Activated T-cell treated with anti-CD3 and anti-CD28 coated beads, Interleukin-2, amount 50 U/mL, for 4 hours (primary cell): Measurements from ENCODE around the gene PCDHGA1. TPM values are rescaled to one million over a fixed set of nuclear protein-coding genes. Genes with fewer than 3 reads are reported as not detected.
"Not testable (repeated sequence)": the region's sequence is repeated elsewhere in the genome, so short reads cannot be mapped to it uniquely, and the experiment has no call there.

Source experiments
- ATAC-seq, 2 donors: fragments of 200-7000 bp; cut with Tn5 transposase; one replicate each; pipeline ENCODE4 v1.10.0; 2021
- DNase-seq: peaks from one replicate; pipeline ENCODE4 v3.0.0-alpha.2; 2020
- H3K27me3 Mint-ChIP-seq: one replicate; pipeline ENCODE4 v1.8.0; 2021; ENCODE audit warnings: low read depth, mixed read lengths
- H3K36me3 Mint-ChIP-seq: one replicate; pipeline ENCODE4 v1.8.0; 2022; ENCODE audit warnings: mixed read lengths; ENCODE audit not compliant: insufficient read depth
- H3K4me1 Mint-ChIP-seq: one replicate; pipeline ENCODE4 v1.8.0; 2021; ENCODE audit warnings: low read depth, mixed read lengths
- H3K4me3 Mint-ChIP-seq: one replicate; pipeline ENCODE4 v1.8.0; 2021; ENCODE audit warnings: mild to moderate bottlenecking, moderate library complexity, mixed read lengths
- H3K9me3 Mint-ChIP-seq: one replicate; pipeline ENCODE4 v1.8.0; 2021; ENCODE audit warnings: mixed read lengths
- total RNA-seq, 3 donors: library from RNA; stranded (reverse); gene quantifications; one replicate each; pipeline ENCODE4 v1.2.1, GENCODE V29; 2021

Gene PCDHGA1
- total RNA-seq, 3 donors from 2014 or later: 0.05 to 0.11 (median 0.11) TPM

- Mint-ChIP-seq H3K27me3 (peaks cover 74% of the 10 kb centered on the region), H3K36me3 (no peaks in the 10 kb centered on the region), H3K4me1 (no peaks in the 10 kb centered on the region), H3K4me3 (peak within 1 kb of the TSS; percentile 65), H3K9me3 (peaks cover 21% of the 10 kb centered on the region)
- ATAC-seq (no peak), DNase-seq (no peak)
Observed at GRCh38 chr5:141402553-141403243, 72.4 kb downstream of the PCDHGA1 start, which contains the start of gene PCDHGA9. PCDHGA9 (plus strand) TSS chr5:141402778; CDS start chr5:141402953, 175 bp downstream.

DNA sequence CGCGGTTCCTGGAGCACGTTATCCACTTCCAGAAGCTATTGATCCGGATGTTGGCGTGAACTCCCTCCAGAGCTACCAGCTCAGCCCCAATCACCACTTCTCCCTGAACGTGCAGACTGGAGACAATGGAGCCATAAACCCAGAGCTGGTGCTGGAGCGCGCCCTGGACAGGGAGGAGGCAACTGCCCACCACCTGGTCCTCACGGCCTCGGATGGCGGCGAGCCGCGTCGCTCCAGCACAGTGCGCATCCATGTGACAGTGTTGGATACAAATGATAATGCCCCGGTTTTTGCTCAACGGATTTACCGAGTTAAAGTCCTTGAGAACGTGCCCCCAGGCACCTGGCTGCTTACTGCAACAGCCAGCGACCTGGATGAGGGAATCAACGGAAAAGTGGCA, 73.1 kb downstream of the PCDHGA1 start:
- DNase-seq (no peak), ATAC-seq (no peak)
- no peak overlapping the region for H3K4me3 Mint-ChIP-seq
- peaks cover 2% of the 10 kb centered on the region for H3K36me3 Mint-ChIP-seq
- peaks cover 81% of the 10 kb centered on the region for H3K27me3 Mint-ChIP-seq
- H3K9me3 Mint-ChIP-seq: peaks cover 25% of the 10 kb centered on the region
- peaks cover 2% of the 10 kb centered on the region for H3K4me1 Mint-ChIP-seq

DNA sequence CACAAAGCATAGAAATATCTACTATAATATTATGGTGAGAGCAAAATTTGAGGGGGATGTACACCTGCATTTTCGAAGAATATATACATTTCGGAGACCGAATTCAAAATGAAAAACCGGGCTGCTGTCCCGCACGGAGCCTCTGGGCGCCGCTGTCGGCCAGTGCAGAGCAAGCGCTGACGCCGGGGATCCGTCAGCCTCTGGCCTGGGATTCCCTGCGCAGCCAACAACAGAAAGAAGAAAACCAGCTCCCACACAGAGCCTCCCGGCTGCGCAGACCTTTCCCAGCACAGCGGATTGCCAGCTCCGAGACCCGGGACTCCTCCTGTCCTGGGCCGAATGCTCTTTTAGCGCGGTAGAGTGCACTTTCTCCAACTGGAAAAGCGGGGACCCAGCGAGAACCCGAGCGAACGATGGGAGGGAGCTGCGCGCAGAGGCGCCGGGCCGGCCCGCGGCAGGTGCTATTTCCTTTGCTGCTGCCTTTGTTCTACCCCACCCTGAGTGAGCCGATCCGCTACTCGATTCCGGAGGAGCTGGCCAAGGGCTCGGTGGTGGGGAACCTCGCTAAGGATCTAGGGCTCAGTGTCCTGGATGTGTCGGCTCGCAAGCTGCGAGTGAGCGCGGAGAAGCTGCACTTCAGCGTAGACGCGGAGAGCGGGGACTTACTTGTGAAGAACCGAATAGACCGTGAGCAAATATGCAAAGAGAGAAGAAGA, 77.6 kb downstream of the PCDHGA1 start, which contains the start of gene PCDHGB6:
Gene PCDHGB6, plus strand, starts transcription at position 232 of the 716 bp plus-strand sequence. Its CDS starts 182 bp downstream, at position 414.
- ATAC-seq: peak; percentile 61 to 67
- H3K4me1 Mint-ChIP-seq, DNase-seq: not testable (repeated sequence)
- peaks cover 22% of the 10 kb centered on the region for H3K9me3 Mint-ChIP-seq
- peaks cover 11% of the 10 kb centered on the region for H3K36me3 Mint-ChIP-seq
- H3K27me3 Mint-ChIP-seq: peaks cover 82% of the 10 kb centered on the region
- H3K4me3 Mint-ChIP-seq: peak within 1 kb of the TSS; percentile 65

DNA sequence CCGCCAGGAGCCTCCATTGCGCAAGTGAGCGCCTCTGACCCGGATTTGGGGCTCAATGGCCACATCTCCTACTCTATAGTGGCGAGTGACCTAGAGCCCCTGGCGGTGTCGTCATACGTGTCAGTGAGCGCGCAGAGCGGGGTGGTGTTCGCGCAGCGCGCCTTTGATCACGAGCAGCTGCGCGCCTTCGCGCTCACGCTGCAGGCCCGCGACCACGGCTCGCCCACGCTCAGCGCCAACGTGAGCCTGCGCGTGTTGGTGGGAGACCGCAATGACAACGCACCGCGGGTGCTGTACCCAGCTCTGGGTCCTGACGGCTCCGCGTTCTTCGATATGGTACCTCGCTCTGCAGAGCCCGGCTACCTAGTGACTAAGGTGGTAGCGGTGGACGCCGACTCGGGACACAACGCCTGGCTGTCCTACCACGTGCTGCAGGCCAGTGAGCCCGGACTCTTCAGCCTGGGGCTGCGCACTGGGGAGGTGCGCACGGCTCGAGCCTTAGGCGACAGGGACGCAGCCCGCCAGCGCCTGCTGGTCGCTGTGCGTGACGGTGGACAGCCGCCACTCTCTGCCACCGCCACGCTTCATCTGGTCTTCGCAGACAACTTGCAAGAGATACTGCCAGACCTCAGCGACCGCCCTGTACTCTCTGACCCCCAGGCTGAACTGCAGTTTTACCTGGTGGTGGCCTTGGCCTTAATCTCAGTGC, 79.4 kb downstream of the PCDHGA1 start:
- Mint-ChIP-seq H3K4me1 (peaks cover 14% of the 10 kb centered on the region), H3K4me3 (no peak overlapping the region), H3K9me3 (peaks cover 26% of the 10 kb centered on the region), H3K27me3 (peaks cover 82% of the 10 kb centered on the region), H3K36me3 (peaks cover 15% of the 10 kb centered on the region)
- DNase-seq: no peak
- no peak for ATAC-seq

DNA sequence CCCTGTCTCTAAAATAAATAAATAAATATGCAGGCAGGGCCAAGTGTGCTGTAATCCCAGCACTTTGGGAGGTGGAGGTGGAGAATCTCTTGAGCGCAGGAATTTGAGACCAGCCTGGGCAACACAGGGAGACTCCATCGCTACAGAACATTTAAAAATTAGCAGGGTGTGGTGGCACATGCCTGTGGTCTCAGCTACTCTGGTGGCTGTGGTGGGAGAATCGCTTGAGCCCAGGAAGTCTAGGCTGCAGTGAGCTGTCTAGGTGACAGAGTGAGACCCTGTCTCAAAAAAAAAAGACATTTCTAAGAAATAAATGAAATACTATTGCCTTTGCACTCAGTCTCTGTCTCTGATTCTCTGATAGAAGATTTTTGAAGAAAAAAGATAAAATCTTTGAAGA, 81.3 kb downstream of the PCDHGA1 start:
- H3K36me3 Mint-ChIP-seq: peaks cover 15% of the 10 kb centered on the region
- H3K9me3 Mint-ChIP-seq: peaks cover 19% of the 10 kb centered on the region
- DNase-seq (no peak), ATAC-seq (no peak)
- no peak overlapping the region for H3K4me3 Mint-ChIP-seq
- peaks cover 78% of the 10 kb centered on the region for H3K27me3 Mint-ChIP-seq
- H3K4me1 Mint-ChIP-seq: peaks cover 14% of the 10 kb centered on the region

DNA sequence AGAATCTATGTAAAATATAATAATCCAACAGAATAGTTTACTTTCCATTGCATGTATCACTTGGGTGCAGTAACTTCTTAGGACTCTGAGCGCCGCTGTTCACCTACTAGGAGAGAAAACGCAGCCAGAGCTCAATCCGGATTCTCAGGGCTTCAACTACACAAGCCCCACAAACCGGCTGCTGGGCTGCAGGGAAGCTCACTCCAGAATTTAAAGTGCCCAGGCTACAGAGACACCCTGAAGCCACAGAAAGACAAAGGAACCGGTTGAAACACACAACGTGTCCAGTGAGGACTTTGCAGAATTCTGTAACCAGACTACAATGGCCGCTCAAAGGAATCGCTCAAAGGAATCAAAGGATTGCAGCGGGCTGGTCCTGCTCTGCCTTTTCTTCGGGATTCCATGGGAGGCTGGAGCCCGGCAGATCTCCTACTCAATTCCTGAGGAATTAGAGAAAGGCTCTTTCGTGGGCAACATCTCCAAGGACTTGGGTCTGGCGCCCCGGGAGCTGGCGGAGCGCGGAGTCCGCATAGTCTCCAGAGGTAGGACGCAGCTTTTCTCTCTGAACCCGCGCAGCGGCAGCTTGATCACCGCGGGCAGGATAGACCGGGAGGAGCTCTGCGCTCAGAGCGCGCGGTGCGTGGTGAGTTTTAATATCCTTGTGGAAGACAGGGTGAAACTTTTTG, 82.7 kb downstream of the PCDHGA1 start, which contains the start of gene PCDHGA10:
Gene PCDHGA10, plus strand, starts transcription at position 134 of the 686 bp plus-strand sequence. Its CDS starts 189 bp downstream, at position 323.
- H3K4me1 Mint-ChIP-seq: peaks cover 16% of the 10 kb centered on the region
- peaks cover 22% of the 10 kb centered on the region for H3K9me3 Mint-ChIP-seq
- peak within 1 kb of the TSS; percentile 84 for H3K4me3 Mint-ChIP-seq
- DNase-seq (peak; percentile 38), ATAC-seq (peak; percentile 73 to 76)
- peaks cover 18% of the 10 kb centered on the region for H3K36me3 Mint-ChIP-seq
- peaks cover 81% of the 10 kb centered on the region for H3K27me3 Mint-ChIP-seq

GRCh38 chr5:141413540-141414069, 83.3 kb downstream of the PCDHGA1 start:
- peaks cover 81% of the 10 kb centered on the region for H3K27me3 Mint-ChIP-seq
- H3K36me3 Mint-ChIP-seq: peaks cover 19% of the 10 kb centered on the region
- ATAC-seq (no peak), DNase-seq (no peak)
- peaks cover 16% of the 10 kb centered on the region for H3K4me1 Mint-ChIP-seq
- peaks cover 24% of the 10 kb centered on the region for H3K9me3 Mint-ChIP-seq
- peak overlapping the region; percentile 84 for H3K4me3 Mint-ChIP-seq

- H3K9me3 Mint-ChIP-seq: peaks cover 21% of the 10 kb centered on the region
- peaks cover 79% of the 10 kb centered on the region for H3K27me3 Mint-ChIP-seq
- H3K36me3 Mint-ChIP-seq: peaks cover 16% of the 10 kb centered on the region
- peaks cover 16% of the 10 kb centered on the region for H3K4me1 Mint-ChIP-seq
- DNase-seq, H3K4me3 Mint-ChIP-seq, ATAC-seq: not testable (repeated sequence)
Observed at GRCh38 chr5:141414548-141415274, 84.4 kb downstream of the PCDHGA1 start.

DNA sequence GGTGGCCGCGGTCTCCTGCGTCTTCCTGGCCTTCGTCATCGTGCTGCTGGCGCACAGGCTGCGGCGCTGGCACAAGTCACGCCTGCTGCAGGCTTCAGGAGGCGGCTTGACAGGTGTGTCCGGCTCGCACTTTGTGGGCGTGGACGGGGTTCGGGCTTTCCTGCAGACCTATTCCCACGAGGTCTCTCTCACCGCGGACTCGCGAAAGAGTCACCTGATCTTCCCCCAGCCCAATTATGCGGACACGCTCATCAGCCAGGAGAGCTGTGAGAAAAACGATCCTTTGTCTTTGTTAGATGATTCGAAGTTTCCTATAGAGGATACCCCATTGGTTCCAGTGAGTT, 84.9 kb downstream of the PCDHGA1 start:
- peaks cover 22% of the 10 kb centered on the region for H3K9me3 Mint-ChIP-seq
- peaks cover 17% of the 10 kb centered on the region for H3K36me3 Mint-ChIP-seq
- H3K4me3 Mint-ChIP-seq: peak overlapping the region; percentile 24
- not testable (repeated sequence) for DNase-seq, ATAC-seq
- peaks cover 78% of the 10 kb centered on the region for H3K27me3 Mint-ChIP-seq
- H3K4me1 Mint-ChIP-seq: peaks cover 16% of the 10 kb centered on the region

DNA sequence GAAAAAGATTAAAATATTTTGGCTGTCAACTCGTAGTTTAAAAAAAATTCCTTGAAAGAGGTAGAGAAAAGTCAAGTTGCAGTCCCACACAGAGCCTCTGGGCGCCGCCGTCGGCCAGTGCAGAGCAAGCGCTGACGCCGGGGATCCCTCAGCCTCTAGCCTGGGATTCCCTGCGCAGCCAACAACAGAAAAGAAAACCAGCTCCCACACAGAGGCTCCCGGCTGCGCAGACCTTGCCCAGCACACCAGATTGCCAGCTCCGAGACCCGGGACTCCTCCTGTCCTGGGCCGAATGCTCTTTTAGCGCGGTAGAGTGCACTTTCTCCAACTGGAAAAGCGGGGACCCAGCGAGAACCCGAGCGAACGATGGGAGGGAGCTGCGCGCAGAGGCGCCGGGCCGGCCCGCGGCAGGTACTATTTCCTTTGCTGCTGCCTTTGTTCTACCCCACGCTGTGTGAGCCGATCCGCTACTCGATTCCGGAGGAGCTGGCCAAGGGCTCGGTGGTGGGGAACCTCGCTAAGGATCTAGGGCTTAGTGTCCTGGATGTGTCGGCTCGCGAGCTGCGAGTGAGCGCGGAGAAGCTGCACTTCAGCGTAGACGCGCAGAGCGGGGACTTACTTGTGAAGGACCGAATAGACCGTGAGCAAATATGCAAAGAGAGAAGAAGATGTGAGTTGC, 87.3 kb downstream of the PCDHGA1 start, which contains the start of gene PCDHGB7:
Gene PCDHGB7, plus strand, starts transcription at position 184 of the 679 bp plus-strand sequence. Its CDS starts 183 bp downstream, at position 367.
- ATAC-seq: peak; percentile 64 to 72
- Mint-ChIP-seq H3K36me3 (peaks cover 18% of the 10 kb centered on the region), H3K4me3 (peak within 1 kb of the TSS; percentile 66), H3K4me1 (peaks cover 16% of the 10 kb centered on the region), H3K27me3 (peaks cover 88% of the 10 kb centered on the region), H3K9me3 (peaks cover 31% of the 10 kb centered on the region)
- DNase-seq: not testable (repeated sequence)

DNA sequence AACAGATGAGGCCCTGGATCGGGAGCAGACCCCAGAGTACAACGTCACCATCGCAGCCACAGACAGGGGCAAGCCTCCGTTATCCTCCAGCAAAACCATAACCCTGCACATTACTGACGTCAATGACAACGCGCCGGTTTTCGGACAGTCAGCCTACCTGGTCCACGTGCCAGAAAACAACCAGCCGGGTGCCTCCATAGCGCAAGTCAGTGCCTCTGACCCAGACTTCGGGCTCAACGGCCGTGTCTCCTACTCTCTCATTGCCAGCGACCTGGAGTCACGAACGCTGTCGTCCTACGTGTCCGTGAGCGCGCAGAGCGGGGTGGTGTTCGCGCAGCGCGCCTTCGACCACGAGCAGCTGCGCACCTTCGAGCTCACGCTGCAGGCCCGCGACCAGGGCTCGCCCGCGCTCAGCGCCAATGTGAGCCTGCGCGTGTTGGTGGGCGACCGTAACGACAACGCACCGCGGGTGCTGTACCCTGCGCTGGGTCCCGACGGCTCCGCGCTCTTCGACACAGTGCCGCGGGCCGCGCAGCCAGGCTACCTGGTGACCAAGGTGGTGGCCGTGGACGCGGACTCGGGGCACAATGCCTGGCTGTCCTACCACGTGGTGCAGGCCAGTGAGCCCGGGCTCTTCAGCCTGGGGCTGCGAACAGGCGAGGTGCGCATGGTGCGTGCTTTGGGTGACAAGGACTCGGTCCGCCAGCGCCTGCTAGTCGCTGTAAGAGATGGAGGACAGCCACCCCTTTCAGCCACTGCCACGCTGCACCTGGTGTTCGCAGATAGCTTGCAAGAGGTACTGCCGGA, 89.0 kb downstream of the PCDHGA1 start:
- no peak for ATAC-seq
- Mint-ChIP-seq H3K9me3 (peaks cover 35% of the 10 kb centered on the region), H3K36me3 (peaks cover 15% of the 10 kb centered on the region), H3K4me3 (no peak overlapping the region), H3K4me1 (peaks cover 8% of the 10 kb centered on the region), H3K27me3 (peaks cover 81% of the 10 kb centered on the region)
- no peak for DNase-seq
